Smooth muscle cell (in vitro differentiated cells): Measurements from ENCODE around the gene C6orf132. TPM values are rescaled to one million over a fixed set of nuclear protein-coding genes. Genes with fewer than 3 reads are reported as not detected.
A peak's percentile ranks its signal among the peaks of the same experiment; 100 is the strongest.

ENCODE experiments used
- DNase-seq: peaks from one replicate; lab custom pipeline; 2025; ENCODE audit not compliant: unreplicated experiment; lab: John Stamatoyannopoulos, UW
- H2AFZ ChIP-seq: fragments of 200-600 bp; sonication (generic); 2 replicates; pipeline ENCODE4 v1.6.0; 2016; ENCODE audit warnings: antibody characterized with exemption, low read depth, mild to moderate bottlenecking
- H3F3A ChIP-seq: fragments of 200-600 bp; sonication (generic); 2 replicates; pipeline ENCODE4 v1.6.0; 2017; ENCODE audit warnings: antibody characterized with exemption, low read depth
- H3K27ac ChIP-seq: fragments of 200-600 bp; sonication (generic); 2 replicates; pipeline ENCODE4 v1.5.1; 2016; ENCODE audit warnings: low read depth, mild to moderate bottlenecking
- H3K27me3 ChIP-seq: fragments of 200-600 bp; sonication (generic); 2 replicates; pipeline ENCODE4 v1.6.1; 2016; ENCODE audit warnings: low read depth, mild to moderate bottlenecking
- H3K36me3 ChIP-seq: fragments of 200-600 bp; sonication (generic); 2 replicates; pipeline ENCODE4 v1.5.1; 2016; ENCODE audit warnings: low read depth
- H3K4me1 ChIP-seq: fragments of 200-600 bp; sonication (generic); 2 replicates; pipeline ENCODE4 v1.5.1; 2016; ENCODE audit warnings: low read depth
- H3K4me2 ChIP-seq: fragments of 200-600 bp; sonication (generic); 2 replicates; pipeline ENCODE4 v1.6.0; 2016; ENCODE audit warnings: mild to moderate bottlenecking
- H3K4me3 ChIP-seq: fragments of 200-600 bp; sonication (generic); 2 replicates; pipeline ENCODE4 v1.5.1; 2016; ENCODE audit warnings: mild to moderate bottlenecking
- H3K79me2 ChIP-seq: fragments of 200-600 bp; sonication (generic); 2 replicates; pipeline ENCODE4 v1.6.0; 2016; ENCODE audit warnings: low read depth, mild to moderate bottlenecking
- H3K9ac ChIP-seq: fragments of 200-600 bp; sonication (generic); 2 replicates; pipeline ENCODE4 v1.6.0; 2016; ENCODE audit warnings: low read depth
- H3K9me3 ChIP-seq: fragments of 200-600 bp; sonication (generic); replicated peaks from 2 replicates; pipeline ENCODE4 v1.5.1; 2016; ENCODE audit warnings: low read depth
- H4K20me1 ChIP-seq: fragments of 200-600 bp; sonication (generic); 2 replicates; pipeline ENCODE4 v1.6.0; 2016; ENCODE audit warnings: low read depth
- WGBS: methylation state at CpG from one replicate; pipeline ENCODE4 v1.1.7; 2016; ENCODE audit warnings: low lambda C conversion rate; 5-methylcytosine and 5-hydroxymethylcytosine counted together
- polyA plus RNA-seq: library from polyadenylated mRNA; unstranded; fragments of >200 nt; fragmentation: Nextera tagmentation; extraction: Ambion mirVana; gene quantifications from 2 replicates; pipeline ENCODE4 v1.2.1, GENCODE V29; 2016
- total RNA-seq: library from RNA; depleted of rRNA; stranded (reverse); fragments of >200 nt; gene quantifications from 2 replicates; pipeline ENCODE4 v1.2.3, GENCODE V29; 2014
- TF ChIP-seq, protein P1 (sequence below): fragments of 200-600 bp; sonication (generic); IDR thresholded peaks from 2 replicates; pipeline ENCODE4 v1.5.1; 2017; ENCODE audit warnings: borderline replicate concordance, mild to moderate bottlenecking, antibody characterized with exemption; ENCODE audit not compliant: insufficient read depth, poor library complexity, severe bottlenecking

Gene C6orf132
- total and polyA plus RNA-seq, 2 experiments from 2014 or later, result 1.4 to 4.9 TPM

DNA sequence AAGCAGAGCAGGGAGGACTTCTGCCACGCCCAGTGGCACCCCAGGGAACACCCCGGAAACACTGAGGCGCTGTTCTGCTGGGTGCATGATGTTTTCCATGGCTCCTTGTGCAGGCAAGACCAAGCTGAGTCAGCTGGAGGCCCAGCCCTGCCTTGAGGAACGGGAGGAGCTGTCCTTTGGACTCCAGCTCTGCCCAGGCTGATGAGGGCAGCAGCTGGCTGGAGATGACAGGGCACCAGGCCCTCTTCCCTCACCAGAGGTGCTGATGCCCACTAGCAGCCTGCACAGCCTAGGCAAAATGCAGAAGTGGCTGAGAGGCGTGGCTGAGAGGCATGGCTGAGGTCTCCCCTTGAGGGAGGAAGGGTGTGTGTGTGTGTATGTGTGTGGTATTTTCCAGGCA, 2.4 kb downstream of the C6orf132 start:
- H3K9me3 ChIP-seq, result no peaks in the 10 kb centered on the region
- TF ChIP-seq, protein P1, sequence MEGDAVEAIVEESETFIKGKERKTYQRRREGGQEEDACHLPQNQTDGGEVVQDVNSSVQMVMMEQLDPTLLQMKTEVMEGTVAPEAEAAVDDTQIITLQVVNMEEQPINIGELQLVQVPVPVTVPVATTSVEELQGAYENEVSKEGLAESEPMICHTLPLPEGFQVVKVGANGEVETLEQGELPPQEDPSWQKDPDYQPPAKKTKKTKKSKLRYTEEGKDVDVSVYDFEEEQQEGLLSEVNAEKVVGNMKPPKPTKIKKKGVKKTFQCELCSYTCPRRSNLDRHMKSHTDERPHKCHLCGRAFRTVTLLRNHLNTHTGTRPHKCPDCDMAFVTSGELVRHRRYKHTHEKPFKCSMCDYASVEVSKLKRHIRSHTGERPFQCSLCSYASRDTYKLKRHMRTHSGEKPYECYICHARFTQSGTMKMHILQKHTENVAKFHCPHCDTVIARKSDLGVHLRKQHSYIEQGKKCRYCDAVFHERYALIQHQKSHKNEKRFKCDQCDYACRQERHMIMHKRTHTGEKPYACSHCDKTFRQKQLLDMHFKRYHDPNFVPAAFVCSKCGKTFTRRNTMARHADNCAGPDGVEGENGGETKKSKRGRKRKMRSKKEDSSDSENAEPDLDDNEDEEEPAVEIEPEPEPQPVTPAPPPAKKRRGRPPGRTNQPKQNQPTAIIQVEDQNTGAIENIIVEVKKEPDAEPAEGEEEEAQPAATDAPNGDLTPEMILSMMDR, result no peak
- no peak overlapping the region for H3K9ac ChIP-seq
- H4K20me1 ChIP-seq, result peaks cover 4% of the 10 kb centered on the region
- peak overlapping the region; percentile 67 for H3K27ac ChIP-seq
- H3F3A ChIP-seq, result peaks cover 30% of the 10 kb centered on the region
- H3K4me3 ChIP-seq, result no peak overlapping the region
- no peaks in the 10 kb centered on the region for H3K36me3 ChIP-seq
- H3K79me2 ChIP-seq, result no peaks in the 10 kb centered on the region
- DNase-seq, result no peak
- no peak overlapping the region for H2AFZ ChIP-seq
- peaks cover 51% of the 10 kb centered on the region for H3K4me1 ChIP-seq
- 74% methylated on average over 5 of the region's 5 CpGs for WGBS
- no peaks in the 10 kb centered on the region for H3K27me3 ChIP-seq
- H3K4me2 ChIP-seq, result peak overlapping the region; percentile 89

DNA sequence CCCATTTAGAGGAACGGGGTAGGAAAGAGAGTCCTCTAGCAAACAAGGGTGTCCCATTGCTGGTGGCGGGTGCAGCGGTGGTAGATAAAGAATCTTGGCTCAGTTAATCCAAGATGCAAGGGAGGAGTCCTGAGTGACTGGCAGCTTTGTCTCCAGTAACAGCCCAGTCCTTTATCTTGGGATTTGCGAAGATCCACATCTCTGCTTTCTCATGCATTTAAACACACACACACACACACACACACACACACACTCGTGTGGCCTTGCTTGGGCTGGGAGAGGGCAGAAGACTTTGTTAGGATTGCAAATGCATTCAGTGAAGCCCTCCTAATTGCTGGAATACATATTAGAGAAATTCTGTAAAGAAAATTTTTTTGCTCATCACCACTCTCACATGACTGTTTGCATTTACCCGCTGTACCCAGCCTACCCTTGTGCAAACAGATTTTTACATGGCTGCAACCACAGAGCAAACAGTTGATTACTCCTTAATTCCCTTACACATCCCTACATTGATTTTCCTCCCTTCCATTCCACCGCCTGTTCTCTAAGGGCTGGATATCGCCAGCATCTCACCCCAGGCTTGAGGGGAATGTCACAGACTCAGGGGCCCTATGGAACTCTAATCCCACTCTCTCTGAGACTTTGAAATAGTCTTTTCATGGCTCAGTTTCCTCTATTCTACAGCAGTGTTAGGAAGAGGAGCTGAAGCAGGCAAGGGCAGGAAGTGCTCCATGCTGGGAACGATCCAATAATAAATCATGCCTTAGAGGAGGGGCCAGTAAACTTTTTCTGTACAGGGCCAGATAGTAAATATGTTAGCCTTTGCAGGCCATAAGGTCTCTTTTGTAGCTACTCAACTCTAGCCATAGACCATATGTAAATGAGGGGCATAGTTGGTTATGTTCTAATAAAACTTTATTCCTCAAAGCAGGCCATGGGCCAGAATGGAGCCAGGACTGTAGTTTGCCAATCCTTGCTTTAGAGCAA, 3.5 kb downstream of the C6orf132 start:
- H3K4me1 ChIP-seq, result peaks cover 51% of the 10 kb centered on the region
- H3K27me3 ChIP-seq, result no peaks in the 10 kb centered on the region
- peaks cover 4% of the 10 kb centered on the region for H4K20me1 ChIP-seq
- peak overlapping the region; percentile 21 for H2AFZ ChIP-seq
- peak overlapping the region; percentile 89 for H3K4me2 ChIP-seq
- 26% methylated on average over 9 of the region's 9 CpGs for WGBS
- DNase-seq, result no peak
- peak overlapping the region; percentile 89 for H3K27ac ChIP-seq
- TF ChIP-seq, protein P1, result no peak
- H3K4me3 ChIP-seq, result no peak overlapping the region
- no peaks in the 10 kb centered on the region for H3K9me3 ChIP-seq
- H3F3A ChIP-seq, result peaks cover 30% of the 10 kb centered on the region
- no peaks in the 10 kb centered on the region for H3K36me3 ChIP-seq
- peak overlapping the region; percentile 9 for H3K9ac ChIP-seq
- no peaks in the 10 kb centered on the region for H3K79me2 ChIP-seq

DNA sequence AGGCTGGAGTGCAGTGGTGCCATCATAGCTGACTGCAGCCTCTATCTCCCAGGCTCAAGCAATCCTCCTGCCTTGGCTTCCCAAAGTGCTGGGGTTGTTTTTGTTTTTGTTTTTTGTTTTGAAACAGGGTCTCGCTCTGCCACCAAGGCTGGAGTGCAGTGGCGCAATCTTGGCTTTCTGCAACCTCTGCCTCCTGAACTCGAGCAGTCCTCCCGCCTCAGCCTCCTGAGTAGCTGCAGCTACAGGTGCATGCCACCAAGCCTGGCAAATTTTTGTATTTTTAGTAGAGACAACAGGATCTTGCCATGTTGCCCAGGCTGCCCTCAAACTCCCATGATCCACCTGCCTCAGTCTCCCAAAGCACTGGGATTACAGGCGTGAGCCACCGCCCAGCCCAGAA, 4.2 kb downstream of the C6orf132 start:
- Histone ChIP-seq H3K27me3 (no peaks in the 10 kb centered on the region), H3K4me2 (peak overlapping the region; percentile 7), H4K20me1 (peaks cover 4% of the 10 kb centered on the region), H3K9ac (no peak overlapping the region), H3K27ac (peak overlapping the region; percentile 89), H3K36me3 (no peaks in the 10 kb centered on the region), H2AFZ (no peak overlapping the region), H3K79me2 (no peaks in the 10 kb centered on the region), H3K4me3 (no peak overlapping the region), H3F3A (peaks cover 30% of the 10 kb centered on the region), H3K9me3 (no peaks in the 10 kb centered on the region), H3K4me1 (peaks cover 51% of the 10 kb centered on the region)
- TF ChIP-seq, protein P1, result no peak
- DNase-seq, result no peak
- 88% methylated on average over 6 of the region's 6 CpGs for WGBS
